Germinal center (tissue), 1 donor: Measurements from ENCODE around the gene NIBAN1.

Experiments
- DNase-seq: peaks from one replicate; pipeline ENCODE4 v3.0.0; 2012; ENCODE audit warnings: mixed read lengths, low spot score

NIBAN1 gene

DNA sequence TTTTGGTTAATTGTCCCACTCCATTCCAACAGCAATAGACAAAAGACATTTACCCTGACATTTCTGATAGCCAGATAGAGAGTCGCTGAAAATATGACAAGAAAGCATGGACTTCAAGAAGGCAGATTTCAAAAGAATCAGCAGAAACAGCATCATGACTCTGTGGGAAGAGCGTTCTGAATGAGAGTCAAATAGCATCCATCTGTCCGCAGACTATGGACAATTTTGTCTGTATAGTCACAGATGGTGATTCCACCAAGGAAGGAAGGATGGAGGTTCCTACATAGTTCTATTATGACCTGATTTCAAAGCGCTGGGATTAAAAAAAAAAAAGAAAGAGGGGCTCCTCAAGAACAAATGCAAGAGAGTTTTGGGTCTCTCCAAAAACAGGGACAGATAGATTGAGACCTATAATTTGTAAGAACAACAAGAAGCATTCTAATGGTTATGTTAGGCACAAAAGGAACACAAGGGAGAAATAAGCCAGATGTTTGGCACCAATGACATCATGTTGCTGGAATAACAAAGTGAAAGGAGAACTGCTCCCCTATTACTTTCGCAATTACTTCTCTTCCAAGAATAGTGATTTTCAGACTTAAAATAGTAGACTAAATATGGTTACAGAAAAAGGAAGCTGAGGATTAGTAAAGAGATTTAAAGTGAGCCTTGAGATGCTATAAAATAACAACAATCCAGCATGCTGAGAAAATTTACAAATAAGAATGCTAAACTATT is 28.5 kb downstream of the NIBAN1 start:
- peak; percentile 23 for DNase-seq

DNA sequence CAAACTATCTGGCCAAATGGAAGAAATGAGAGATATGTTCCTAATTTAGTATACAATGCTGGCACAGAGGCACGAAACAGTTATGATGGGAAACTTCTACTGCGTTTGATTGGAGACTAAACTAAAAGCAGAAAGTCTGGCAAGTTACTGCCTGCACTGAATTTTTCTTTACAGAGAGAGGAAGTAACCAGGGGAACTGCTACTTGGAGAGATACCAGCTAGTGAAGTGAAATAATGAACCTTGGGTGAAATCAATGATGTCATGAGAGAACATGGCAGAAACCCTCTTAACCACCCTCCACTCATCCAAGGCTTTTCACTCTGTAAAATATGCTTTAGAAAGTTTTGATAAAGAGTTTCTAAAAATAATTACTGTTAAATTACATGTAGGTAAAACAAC is 29.3 kb downstream of the NIBAN1 start:
- peak; percentile 53 for DNase-seq

DNA sequence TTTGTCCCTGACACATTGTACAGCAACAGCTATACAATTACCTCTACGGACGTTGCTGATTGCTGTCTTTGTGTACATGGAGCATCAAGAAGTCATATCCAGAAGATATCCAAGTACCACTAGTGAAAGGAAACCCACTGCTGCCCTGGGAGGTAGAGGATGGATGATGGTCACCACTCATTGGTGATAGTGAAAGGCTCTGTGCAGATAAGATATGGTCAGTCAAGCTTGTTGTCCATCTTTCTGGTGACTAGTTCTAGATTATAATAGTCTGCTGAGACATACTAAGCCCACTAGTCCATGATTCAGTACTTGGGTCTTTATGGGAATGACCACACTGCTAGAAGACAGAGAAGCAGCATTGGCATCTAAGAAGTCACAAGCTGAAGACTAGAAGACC is 30.3 kb downstream of the NIBAN1 start:
- no peak for DNase-seq

DNA sequence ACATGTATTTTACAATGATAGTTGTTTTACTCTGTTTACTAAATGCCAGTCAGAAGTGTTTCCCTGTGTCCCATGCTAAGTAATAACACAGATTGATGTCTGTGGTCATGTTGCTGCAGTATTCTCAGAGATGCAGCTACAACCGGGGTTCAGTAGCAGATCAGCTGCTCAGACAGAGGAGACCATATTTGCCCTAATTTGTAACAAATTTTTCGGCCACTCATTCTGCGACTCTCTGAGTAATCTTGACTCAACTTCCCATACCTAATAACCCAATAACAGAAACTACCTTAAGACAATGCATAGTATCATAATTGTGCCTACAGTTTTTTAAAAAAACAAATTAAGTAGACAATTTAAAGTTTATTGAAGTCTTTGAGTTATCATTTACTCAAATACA is 32.6 kb downstream of the NIBAN1 start:
- DNase-seq = no peak

DNA sequence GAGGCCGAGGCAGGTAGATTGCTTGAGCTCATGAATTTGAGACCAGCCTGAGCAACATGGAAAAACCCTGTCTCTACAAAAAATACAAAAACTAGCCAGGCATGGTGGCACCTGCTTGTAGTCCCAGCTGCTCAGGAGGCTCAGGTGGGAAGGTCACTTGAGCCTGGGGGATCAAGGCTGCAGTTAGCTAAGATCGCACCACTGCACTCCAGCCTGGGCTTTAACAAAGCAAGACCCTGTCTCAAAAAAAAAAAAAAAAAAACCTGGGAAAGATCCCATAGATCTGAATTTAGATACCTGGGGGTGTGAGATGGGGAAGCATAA is 32.9 kb downstream of the NIBAN1 start:
- DNase-seq = no peak

DNA sequence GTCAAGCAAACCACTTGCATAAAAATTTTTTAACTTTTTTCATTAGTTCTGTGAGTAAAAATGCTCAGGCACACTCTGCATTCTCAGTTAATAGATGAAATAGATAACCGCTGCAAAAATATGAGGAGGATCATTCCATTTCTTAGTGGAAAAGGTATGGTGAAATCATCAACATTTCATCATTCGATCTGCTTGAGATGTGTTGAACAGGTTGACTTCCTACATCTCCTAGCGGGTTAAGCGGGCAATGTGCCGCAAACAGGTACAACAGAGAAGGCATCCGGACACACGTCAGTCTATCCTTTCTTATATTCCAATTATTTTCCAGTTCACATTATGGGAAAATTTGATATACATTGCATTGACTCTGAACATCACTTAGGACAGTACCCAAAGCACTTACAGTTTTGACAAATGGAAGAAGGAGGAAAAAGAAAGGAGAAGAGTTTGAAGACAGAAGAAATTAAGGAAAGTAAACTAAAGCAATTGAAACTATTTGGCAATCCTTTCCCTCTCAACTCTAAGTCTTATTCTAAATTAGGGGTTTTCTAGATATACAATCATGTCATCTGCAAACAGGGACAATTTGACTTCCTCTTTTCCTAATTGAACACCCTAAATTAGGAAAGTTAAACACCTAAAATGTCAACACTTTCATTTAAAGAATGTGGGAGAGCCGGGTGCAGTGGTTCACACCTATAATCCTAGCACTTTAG is 33.5 kb downstream of the NIBAN1 start:
- DNase-seq = no peak

DNA sequence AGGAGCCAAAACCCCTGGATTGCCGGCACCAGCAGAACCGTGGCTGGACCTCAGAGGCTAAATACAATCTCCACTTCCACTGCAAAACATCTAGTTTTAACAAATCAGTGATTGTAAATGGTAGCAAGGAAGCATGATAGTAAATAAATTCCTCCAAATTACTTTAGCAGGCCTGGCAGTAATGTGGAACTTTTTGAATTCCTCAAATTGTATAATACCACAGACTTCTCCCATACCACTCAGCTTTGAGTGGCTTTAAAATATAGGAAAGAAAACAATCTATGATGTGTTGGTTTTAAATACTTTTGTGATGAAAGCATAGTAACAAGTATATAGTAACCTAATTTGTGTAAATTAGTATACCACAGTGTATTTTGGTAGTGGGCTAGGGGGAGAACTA is 34.1 kb downstream of the NIBAN1 start:
- no peak for DNase-seq

DNA sequence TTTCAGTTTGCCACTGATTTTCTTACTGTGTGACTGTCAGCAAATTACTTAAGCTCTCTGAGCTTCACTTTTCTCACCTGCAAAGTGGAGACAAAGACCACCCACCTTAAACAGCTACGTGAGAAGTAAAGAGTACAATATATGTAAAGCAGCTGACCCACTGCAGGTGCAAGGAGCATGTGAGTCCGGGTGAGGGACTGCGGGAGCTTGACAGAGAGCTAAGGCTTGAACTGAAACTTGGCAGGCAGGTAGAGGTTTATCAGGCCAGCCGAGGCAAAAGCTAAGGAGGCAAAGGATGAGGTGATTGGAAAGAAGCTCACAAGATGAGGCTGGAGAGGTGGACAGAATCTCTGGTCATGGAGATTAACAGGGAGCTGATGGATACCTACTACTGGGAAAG is 36.6 kb downstream of the NIBAN1 start:
- DNase-seq = no peak

DNA sequence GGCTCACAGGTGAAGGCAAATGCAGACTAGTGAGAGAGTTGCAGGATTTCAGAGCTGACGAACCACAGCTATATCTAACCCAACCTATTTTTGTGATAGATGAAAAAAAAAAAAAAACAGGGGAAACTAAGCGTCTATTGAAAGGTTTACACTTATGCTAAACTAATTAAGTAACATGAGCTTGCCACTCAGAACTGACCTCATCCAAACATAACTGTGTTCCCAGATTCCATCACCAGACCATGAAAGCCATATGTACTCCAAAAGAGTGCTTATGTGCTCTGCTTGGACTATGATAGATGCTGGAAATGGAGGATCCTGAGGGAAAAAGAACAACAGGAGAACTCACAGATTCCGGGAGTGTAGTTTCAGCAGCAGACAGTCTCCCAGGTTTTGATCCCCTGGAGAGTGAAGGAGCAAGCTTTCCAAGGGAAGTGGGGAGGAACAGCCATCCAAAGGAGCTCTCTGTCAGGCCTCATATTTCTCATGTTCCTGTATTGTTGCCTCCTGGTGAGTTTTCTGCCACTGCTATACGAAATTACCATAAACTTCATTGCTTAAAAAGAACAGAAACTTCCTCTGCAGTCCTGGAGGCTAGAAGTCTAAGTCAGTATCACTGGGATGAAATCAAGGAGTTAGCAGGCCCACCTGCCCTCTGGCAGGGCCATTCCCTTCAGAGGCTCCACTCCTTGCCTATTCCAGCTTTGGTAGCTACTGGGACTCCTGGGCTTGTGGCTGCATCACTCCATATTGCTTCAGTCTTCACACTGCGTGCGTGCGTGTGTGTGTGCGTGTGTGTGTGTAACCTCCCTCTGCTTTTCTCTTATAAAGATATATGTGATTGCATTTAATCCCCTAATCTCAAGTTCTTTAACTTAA is 38.1 kb downstream of the NIBAN1 start:
- no peak for DNase-seq

DNA sequence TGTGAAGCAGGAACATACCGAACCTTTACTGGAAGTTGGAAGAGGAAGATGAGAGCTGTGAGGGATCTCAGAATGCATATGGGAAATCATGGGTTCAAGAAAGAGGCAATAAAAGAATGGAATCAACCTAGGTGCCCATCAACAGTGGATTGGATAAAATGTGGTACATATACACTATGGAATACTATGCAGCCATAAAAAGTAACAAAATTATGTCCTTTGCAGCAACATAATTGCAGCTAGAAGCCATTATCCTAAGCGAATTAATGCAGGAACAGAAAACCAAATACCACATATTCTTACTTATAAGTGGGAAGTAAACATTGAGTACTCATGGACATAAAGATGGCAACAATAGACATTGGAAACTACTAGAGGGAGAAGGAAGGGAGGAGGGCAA is 40.4 kb downstream of the NIBAN1 start:
- no peak for DNase-seq

DNA sequence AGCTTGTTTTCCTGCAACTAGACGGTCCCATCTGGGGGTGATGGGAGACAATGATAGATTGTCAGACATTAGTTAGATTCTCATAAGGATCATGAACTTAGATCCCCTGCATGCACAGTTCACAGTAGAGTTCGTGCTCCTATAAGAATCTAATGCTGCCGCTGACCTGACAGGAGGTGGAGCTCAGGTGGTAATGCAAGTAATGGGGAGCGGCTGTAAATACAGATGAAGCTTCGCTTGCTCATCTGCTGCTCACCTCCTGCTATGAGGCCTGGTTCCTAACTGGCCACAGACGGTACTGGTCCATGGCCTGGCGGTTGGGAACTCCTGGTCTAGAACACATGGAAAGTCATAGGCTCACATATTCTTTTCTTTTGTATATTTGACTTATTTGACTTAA is 42.0 kb downstream of the NIBAN1 start:
- no peak for DNase-seq

DNA sequence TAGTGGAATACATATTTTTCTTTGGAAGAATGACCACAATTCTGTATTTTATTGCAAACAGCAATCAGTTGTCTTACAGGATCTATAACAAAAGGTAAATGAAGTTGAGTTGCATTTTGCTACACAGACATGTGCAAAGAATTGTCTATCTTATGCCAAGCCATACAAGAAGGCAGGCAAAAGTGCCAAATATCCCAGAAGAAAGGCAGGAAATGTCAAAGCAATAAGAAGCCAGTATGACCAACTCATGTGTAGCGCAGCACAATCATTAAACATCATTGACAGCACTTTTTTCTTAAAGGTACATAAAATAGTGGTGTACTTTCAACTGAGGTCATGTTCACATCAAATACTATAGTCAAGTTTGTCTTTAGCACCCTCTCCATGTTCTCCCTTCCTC is 42.7 kb downstream of the NIBAN1 start:
- no peak for DNase-seq

DNA sequence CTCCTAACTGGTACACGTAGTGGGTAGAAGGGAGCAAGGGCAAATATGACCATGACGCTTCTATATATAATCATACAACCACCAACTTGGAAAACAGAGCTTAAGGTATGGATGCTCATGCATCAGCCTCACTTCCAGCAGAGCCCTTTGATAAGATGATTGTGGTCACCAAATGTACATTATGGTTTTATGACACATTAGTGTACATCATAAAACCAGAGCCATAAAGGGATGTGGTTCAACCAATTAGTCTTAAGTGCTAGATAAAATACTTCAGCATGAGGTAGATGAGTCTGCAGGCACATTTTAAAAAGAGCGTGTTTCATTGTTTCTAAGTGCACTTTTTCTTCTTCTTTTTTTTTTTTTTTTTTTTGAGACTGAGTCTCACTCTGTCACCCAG is 43.7 kb downstream of the NIBAN1 start:
- no peak for DNase-seq

DNA sequence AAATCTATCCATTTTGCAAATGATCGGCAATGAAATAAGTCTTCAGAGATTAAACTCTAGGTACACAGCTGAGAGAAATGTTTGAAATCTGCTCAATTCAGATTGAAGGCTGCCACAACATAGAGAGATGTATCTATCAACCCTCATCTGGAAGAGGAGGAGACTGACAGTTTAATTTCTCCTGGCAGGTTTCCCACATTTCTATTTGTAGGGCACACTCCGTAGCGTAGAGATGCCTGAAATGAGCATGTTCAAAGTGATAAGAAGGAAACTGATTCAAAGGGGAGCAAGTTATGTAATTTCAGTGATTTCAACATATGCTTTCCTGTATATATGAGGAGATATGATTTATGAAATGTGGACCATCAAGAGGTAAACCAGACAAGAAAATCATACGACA is 44.1 kb downstream of the NIBAN1 start:
- DNase-seq = no peak

DNA sequence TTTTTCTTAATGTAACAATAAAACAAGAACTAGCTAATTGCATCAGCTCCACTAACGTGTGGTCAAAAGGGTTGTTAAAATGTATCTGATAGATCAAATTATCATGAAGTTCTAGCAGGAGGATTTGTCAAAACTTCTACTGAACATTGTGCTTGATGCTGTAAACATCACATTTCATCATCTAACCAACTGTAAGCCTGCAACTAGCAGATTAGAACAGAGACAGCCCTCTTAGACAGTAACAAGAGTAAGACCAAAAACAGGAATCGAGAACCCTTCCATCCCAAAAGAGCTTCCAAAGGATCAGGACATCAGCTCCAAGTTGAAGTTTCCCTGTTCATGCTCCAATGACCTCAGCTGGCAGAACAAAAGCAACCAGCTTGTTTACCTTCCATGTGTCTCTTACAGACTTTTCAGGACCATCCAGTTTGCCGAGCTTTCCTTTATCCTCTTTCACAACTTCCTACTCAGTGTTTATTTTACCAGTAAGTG is 44.6 kb downstream of the NIBAN1 start:
- no peak for DNase-seq

DNA sequence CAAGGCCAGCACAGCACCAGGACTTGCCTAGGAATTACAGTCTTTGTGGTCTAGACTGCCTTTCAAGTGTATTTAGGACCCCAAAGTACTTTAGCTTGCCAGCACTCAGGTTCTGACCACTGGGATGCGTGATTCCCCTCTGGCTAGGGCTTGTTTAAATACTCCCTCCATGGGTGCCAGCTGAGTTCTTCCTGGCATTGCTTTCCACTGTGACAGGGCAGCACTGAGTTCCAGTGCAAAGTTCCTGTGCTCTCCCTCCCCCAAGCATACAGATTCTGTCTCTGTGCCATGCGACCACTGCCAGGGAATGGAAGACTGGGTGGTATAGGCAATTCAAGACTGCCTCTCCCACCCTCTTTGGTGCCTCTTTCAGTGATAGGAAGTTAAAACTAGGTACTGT is 45.9 kb downstream of the NIBAN1 start:
- DNase-seq = no peak
